ENCODE measurements around the gene SIRT4.

The SIRT4 gene

DNA sequence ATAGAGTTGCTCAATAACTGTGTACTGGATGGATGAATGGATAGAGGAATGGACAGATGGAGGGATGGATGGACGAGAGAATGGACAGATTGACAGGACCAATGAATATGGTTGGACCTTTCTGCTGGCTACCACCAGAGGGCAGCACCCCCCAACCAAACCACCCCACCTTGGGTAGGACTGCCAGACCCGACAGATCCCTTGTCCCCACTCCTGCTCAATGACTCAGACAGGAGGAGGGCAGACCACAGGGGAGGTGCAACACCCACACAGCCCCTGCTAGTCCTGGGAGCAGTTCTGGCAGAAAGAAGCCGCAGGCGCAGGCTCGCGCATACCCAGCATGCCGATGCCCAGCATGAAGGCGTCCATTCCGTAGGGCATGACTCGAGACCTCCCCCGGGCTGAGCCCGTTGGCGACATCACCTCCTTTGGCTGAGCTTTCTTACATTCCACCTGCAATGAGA is 54.5 kb downstream of the SIRT4 start:
- peak; percentile 77 for DNase-seq (ENCODE audit: low read depth)
- no peak overlapping the region for H3K4me3 ChIP-seq (ENCODE audit: low read depth, low read length)
- TF ChIP-seq, protein P1, sequence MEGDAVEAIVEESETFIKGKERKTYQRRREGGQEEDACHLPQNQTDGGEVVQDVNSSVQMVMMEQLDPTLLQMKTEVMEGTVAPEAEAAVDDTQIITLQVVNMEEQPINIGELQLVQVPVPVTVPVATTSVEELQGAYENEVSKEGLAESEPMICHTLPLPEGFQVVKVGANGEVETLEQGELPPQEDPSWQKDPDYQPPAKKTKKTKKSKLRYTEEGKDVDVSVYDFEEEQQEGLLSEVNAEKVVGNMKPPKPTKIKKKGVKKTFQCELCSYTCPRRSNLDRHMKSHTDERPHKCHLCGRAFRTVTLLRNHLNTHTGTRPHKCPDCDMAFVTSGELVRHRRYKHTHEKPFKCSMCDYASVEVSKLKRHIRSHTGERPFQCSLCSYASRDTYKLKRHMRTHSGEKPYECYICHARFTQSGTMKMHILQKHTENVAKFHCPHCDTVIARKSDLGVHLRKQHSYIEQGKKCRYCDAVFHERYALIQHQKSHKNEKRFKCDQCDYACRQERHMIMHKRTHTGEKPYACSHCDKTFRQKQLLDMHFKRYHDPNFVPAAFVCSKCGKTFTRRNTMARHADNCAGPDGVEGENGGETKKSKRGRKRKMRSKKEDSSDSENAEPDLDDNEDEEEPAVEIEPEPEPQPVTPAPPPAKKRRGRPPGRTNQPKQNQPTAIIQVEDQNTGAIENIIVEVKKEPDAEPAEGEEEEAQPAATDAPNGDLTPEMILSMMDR (IDR thresholded peaks at IDR 0.05; ENCODE audit: insufficient read depth, low read depth, low read length, missing control alignments): peak; percentile 90

- TF ChIP-seq, protein P1 (IDR thresholded peaks at IDR 0.05; ENCODE audit: insufficient read depth, low read depth, low read length, missing control alignments): no peak
- H3K4me3 ChIP-seq (ENCODE audit: low read depth, low read length): no peak overlapping the region
- no peak for DNase-seq (ENCODE audit: low read depth)
These were observed 55.0 kb downstream of the SIRT4 start for GRCh38 chr12:120357104-120357503.

DNA sequence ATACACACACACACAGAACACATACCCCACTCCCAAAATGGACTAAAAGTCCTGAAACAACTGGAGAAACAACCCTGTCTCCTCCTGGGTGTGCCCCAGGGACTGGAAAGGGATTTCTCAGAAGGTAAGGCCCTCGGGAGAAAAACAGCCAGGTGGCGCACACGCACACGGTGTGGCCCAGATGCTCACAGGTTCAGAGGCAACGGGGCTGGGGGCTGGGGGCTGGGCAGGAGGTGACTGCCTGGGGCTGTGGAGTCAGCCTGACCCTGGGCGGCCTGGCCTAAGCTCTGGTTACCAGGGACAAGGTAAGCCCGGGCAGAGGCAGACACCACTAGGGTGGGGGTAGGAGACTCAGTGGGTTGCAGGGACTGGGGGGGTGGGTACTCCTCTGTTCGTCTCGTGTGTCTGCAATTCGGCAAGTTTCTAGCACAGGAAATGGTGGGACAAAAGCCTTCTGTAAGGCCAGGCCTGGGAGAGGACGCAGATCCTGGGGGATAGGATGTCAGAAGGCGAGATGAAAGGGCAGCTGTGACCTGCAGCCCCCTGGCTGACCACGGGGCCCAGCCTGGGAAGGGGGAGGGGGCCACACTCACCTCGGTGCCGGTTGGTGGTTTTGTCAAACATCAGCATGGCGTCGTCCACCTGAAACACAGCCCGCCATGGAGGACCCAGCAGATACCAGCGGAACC is 56.4 kb downstream of the SIRT4 start:
- no peak overlapping the region for H3K4me3 ChIP-seq (ENCODE audit: low read depth, low read length)
- TF ChIP-seq, protein P1 (IDR thresholded peaks at IDR 0.05; ENCODE audit: insufficient read depth, low read depth, low read length, missing control alignments): no peak
- no peak for DNase-seq (ENCODE audit: low read depth)

DNA sequence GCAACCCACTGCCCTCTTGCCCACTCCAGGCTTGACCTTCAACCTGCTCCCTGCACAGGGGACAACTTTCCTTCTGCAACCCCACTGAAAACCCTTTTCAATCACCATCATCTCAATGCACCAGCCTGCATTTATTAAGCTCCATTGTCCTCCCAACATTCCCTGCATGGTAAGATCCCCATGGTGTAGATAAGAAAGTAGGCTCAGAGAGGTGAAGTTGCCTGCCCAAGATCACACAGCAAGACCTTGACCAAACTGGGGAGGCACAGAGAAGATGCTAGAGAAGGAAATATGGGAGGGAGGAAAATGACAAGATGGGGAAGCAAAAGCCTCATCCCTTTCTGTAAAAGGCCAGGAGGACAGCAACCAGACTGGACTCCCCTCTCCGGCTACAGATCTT is 57.0 kb downstream of the SIRT4 start:
- TF ChIP-seq, protein P1 (IDR thresholded peaks at IDR 0.05; ENCODE audit: insufficient read depth, low read depth, low read length, missing control alignments): no peak
- H3K4me3 ChIP-seq (ENCODE audit: low read depth, low read length): no peak overlapping the region
- no peak for DNase-seq (ENCODE audit: low read depth)

DNA sequence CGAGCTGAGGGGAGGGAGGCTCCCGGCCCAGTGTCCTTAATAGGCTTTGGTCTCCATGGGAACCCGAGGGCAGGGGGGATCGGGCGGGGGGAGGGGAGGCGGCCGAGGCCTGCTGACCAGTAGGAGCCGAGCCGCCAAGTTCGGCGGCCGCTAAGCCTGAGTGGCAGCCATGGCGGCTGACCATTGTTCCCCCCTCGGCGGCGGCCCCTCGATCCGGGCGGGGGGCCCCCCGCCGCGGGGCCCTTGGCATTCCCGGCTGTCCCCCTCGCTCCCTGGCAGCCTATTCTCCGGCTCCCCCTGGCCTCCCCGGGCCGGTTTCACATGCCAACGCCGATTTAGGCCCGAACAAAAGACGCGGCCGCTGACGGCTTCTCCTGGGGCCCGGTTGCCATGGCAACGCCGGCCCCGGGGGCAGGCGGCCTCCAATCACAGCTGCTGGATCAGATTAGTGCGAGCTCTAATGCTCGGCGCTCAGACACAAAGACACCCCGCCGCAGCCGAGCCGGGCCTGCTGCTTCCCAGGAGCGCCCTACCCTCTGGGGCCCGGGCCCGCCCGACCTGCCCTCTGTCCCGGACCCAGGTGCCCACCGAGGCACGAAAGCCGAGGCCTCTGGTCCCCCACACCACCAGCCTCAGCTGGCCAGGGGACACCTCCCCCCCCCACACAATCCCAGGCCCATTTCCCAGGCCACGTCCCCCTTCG is 59.5 kb downstream of the SIRT4 start:
- H3K4me3 ChIP-seq (ENCODE audit: low read depth, low read length): no peak overlapping the region
- TF ChIP-seq, protein P1 (IDR thresholded peaks at IDR 0.05; ENCODE audit: insufficient read depth, low read depth, low read length, missing control alignments): no peak
- DNase-seq (ENCODE audit: low read depth): peak; percentile 62
